ENCODE results near the gene CLNS1A. TPM values are rescaled to one million over a fixed set of nuclear protein-coding genes. Genes with fewer than 3 reads are reported as not detected.

Gene CLNS1A
- total and polyA plus RNA-seq, 5 donors, result 69.4 to 84.7 (median 72.2) TPM

GRCh38 chr11:77619576-77620198 lies 17.9 kb downstream of the CLNS1A start:
- intact Hi-C loops (cut with DNase I), result no loop called here
- no peaks in the 10 kb centered on the region for H3K27me3 ChIP-seq (ENCODE audit: control insufficient read depth, insufficient read depth)
- 85% methylated on average over 3 of the region's 3 CpGs for WGBS
- DNase-seq, result no peak
- no peak for ATAC-seq
- no peak overlapping the region for H3K27ac ChIP-seq (ENCODE audit: low read length)
- no peak overlapping the region for H3K4me3 ChIP-seq (ENCODE audit: low read length)
- no peaks in the 10 kb centered on the region for H3K4me1 ChIP-seq (ENCODE audit: control insufficient read depth, insufficient read depth, low read length)
- H3K9me3 ChIP-seq (ENCODE audit: control insufficient read depth, low read length), result no peaks in the 10 kb centered on the region

GRCh38 chr11:77617892-77618291 lies 19.7 kb downstream of the CLNS1A start:
- no peaks in the 10 kb centered on the region for H3K27me3 ChIP-seq (ENCODE audit: control insufficient read depth, insufficient read depth)
- DNase-seq (no peak), ATAC-seq (no peak)
- no peaks in the 10 kb centered on the region for H3K4me1 ChIP-seq (ENCODE audit: control insufficient read depth, insufficient read depth, low read length)
- H3K27ac ChIP-seq (ENCODE audit: low read length), result no peak overlapping the region
- WGBS, result 87% methylated on average over 3 of the region's 3 CpGs
- H3K4me3 ChIP-seq (ENCODE audit: low read length), result no peak overlapping the region
- intact Hi-C loops (cut with DNase I), result no loop called here
- H3K9me3 ChIP-seq (ENCODE audit: control insufficient read depth, low read length), result no peaks in the 10 kb centered on the region

- intact Hi-C loops (cut with DNase I), result no loop called here
- Histone ChIP-seq H3K4me3 (ENCODE audit: low read length) (no peak overlapping the region), H3K4me1 (ENCODE audit: control insufficient read depth, insufficient read depth, low read length) (no peaks in the 10 kb centered on the region), H3K27ac (ENCODE audit: low read length) (no peak overlapping the region), H3K27me3 (ENCODE audit: control insufficient read depth, insufficient read depth) (no peaks in the 10 kb centered on the region), H3K9me3 (ENCODE audit: control insufficient read depth, low read length) (no peaks in the 10 kb centered on the region)
- ATAC-seq, result no peak
- no peak for DNase-seq
Measured at GRCh38 chr11:77611921-77612320, 25.7 kb downstream of the CLNS1A start.

- H3K4me1 ChIP-seq (ENCODE audit: control insufficient read depth, insufficient read depth, low read length), result no peaks in the 10 kb centered on the region
- ATAC-seq (no peak), DNase-seq (no peak)
- no peak overlapping the region for H3K27ac ChIP-seq (ENCODE audit: low read length)
- 44% methylated on average over 1 of the region's 1 CpG for WGBS
- intact Hi-C loops (cut with DNase I), result no loop called here
- H3K27me3 ChIP-seq (ENCODE audit: control insufficient read depth, insufficient read depth), result no peaks in the 10 kb centered on the region
- H3K4me3 ChIP-seq (ENCODE audit: low read length), result no peak overlapping the region
- H3K9me3 ChIP-seq (ENCODE audit: control insufficient read depth, low read length), result no peaks in the 10 kb centered on the region
Measured at GRCh38 chr11:77609234-77609633, 28.4 kb downstream of the CLNS1A start.

GRCh38 chr11:77604281-77604680 lies 33.3 kb downstream of the CLNS1A start:
- no peak overlapping the region for H3K4me3 ChIP-seq (ENCODE audit: low read length)
- WGBS, result 96% methylated on average over 2 of the region's 2 CpGs

GRCh38 chr11:77602381-77603088 lies 35.1 kb downstream of the CLNS1A start:
- no peaks in the 10 kb centered on the region for H3K27me3 ChIP-seq (ENCODE audit: control insufficient read depth, insufficient read depth)
- WGBS, result 72% methylated on average over 3 of the region's 3 CpGs
- peak overlapping the region; percentile 67 for H3K27ac ChIP-seq (ENCODE audit: low read length)
- H3K9me3 ChIP-seq (ENCODE audit: control insufficient read depth, low read length), result no peaks in the 10 kb centered on the region
- ATAC-seq, result peak; percentile 70 to 73
- intact Hi-C loops (cut with DNase I), result no loop called here
- no peak overlapping the region for H3K4me3 ChIP-seq (ENCODE audit: low read length)
- H3K4me1 ChIP-seq (ENCODE audit: control insufficient read depth, insufficient read depth, low read length), result no peaks in the 10 kb centered on the region
- DNase-seq, result no peak

More at GRCh38 chr11:77604281-77604680, 33.3 kb downstream of the CLNS1A start:
- intact Hi-C loops (cut with DNase I), result no loop called here
- ATAC-seq (no peak), DNase-seq (no peak)
- Histone ChIP-seq H3K27me3 (ENCODE audit: control insufficient read depth, insufficient read depth) (no peaks in the 10 kb centered on the region), H3K9me3 (ENCODE audit: control insufficient read depth, low read length) (no peaks in the 10 kb centered on the region), H3K4me1 (ENCODE audit: control insufficient read depth, insufficient read depth, low read length) (no peaks in the 10 kb centered on the region), H3K27ac (ENCODE audit: low read length) (no peak overlapping the region)

GRCh38 chr11:77598195-77598594 lies 39.4 kb downstream of the CLNS1A start:
- DNase-seq (no peak), ATAC-seq (no peak)
- Histone ChIP-seq H3K4me3 (ENCODE audit: low read length) (no peak overlapping the region), H3K9me3 (ENCODE audit: control insufficient read depth, low read length) (no peaks in the 10 kb centered on the region), H3K27ac (ENCODE audit: low read length) (no peak overlapping the region), H3K4me1 (ENCODE audit: control insufficient read depth, insufficient read depth, low read length) (no peaks in the 10 kb centered on the region), H3K27me3 (ENCODE audit: control insufficient read depth, insufficient read depth) (no peaks in the 10 kb centered on the region)
- intact Hi-C loops (cut with DNase I), result no loop called here
- 93% methylated on average over 2 of the region's 2 CpGs for WGBS

- intact Hi-C loops (cut with DNase I), result no loop called here
- no peak for ATAC-seq
Measured at GRCh38 chr11:77596626-77597025, 41.0 kb downstream of the CLNS1A start.

GRCh38 chr11:77593883-77594282 lies 43.7 kb downstream of the CLNS1A start:
- Histone ChIP-seq H3K9me3 (ENCODE audit: control insufficient read depth, low read length) (no peaks in the 10 kb centered on the region), H3K27me3 (ENCODE audit: control insufficient read depth, insufficient read depth) (no peaks in the 10 kb centered on the region), H3K4me3 (ENCODE audit: low read length) (no peak overlapping the region), H3K4me1 (ENCODE audit: control insufficient read depth, insufficient read depth, low read length) (no peaks in the 10 kb centered on the region), H3K27ac (ENCODE audit: low read length) (no peak overlapping the region)
- intact Hi-C loops (cut with DNase I), result no loop called here
- ATAC-seq (no peak), DNase-seq (no peak)

More at GRCh38 chr11:77596626-77597025, 41.0 kb downstream of the CLNS1A start:
- Histone ChIP-seq H3K9me3 (ENCODE audit: control insufficient read depth, low read length) (no peaks in the 10 kb centered on the region), H3K4me1 (ENCODE audit: control insufficient read depth, insufficient read depth, low read length) (no peaks in the 10 kb centered on the region), H3K27me3 (ENCODE audit: control insufficient read depth, insufficient read depth) (no peaks in the 10 kb centered on the region), H3K27ac (ENCODE audit: low read length) (no peak overlapping the region), H3K4me3 (ENCODE audit: low read length) (no peak overlapping the region)
- DNase-seq, result no peak
- WGBS, result 96% methylated on average over 2 of the region's 2 CpGs

- DNase-seq, result no peak
- H3K27ac ChIP-seq (ENCODE audit: low read length), result no peak overlapping the region
- no peaks in the 10 kb centered on the region for H3K27me3 ChIP-seq (ENCODE audit: control insufficient read depth, insufficient read depth)
- H3K4me3 ChIP-seq (ENCODE audit: low read length), result no peak overlapping the region
- intact Hi-C loops (cut with DNase I), result no loop called here
- no peaks in the 10 kb centered on the region for H3K9me3 ChIP-seq (ENCODE audit: control insufficient read depth, low read length)
- no peak for ATAC-seq
- 76% methylated on average over 2 of the region's 2 CpGs for WGBS
- H3K4me1 ChIP-seq (ENCODE audit: control insufficient read depth, insufficient read depth, low read length), result peaks cover 2% of the 10 kb centered on the region
Measured at GRCh38 chr11:77592727-77593126, 44.9 kb downstream of the CLNS1A start.

- intact Hi-C loops (cut with DNase I), result no loop called here
- Histone ChIP-seq H3K4me3 (ENCODE audit: low read length) (peak overlapping the region; percentile 58), H3K27me3 (ENCODE audit: control insufficient read depth, insufficient read depth) (no peaks in the 10 kb centered on the region), H3K27ac (ENCODE audit: low read length) (no peak overlapping the region), H3K9me3 (ENCODE audit: control insufficient read depth, low read length) (no peaks in the 10 kb centered on the region), H3K4me1 (ENCODE audit: control insufficient read depth, insufficient read depth, low read length) (peaks cover 2% of the 10 kb centered on the region)
- DNase-seq (peak; percentile 35 to 71 (median 58)), ATAC-seq (peak; percentile 17 to 40)
- WGBS, result 7% methylated on average over 31 of the region's 31 CpGs
Measured at GRCh38 chr11:77590194-77590782, 47.3 kb downstream of the CLNS1A start.

Measured in right cardiac atrium (tissue), 5 donors.